B cell (primary cell): Measurements from ENCODE around the gene GPR150.

ENCODE experiments used
- EZH2 ChIP-seq: IDR thresholded peaks from 2 replicates; pipeline ENCODE4 v1.6.1; 2012; ENCODE audit warnings: borderline replicate concordance, low read depth, mild to moderate bottlenecking, moderate library complexity, low read length; ENCODE audit not compliant: insufficient read depth, poor library complexity, severe bottlenecking
- TF ChIP-seq, protein P1 (sequence below): fragments of 200-600 bp; IDR thresholded peaks from one replicate; pipeline ENCODE4 v1.8.0; 2022; ENCODE audit warnings: antibody characterized with exemption, mild to moderate bottlenecking

DNA sequence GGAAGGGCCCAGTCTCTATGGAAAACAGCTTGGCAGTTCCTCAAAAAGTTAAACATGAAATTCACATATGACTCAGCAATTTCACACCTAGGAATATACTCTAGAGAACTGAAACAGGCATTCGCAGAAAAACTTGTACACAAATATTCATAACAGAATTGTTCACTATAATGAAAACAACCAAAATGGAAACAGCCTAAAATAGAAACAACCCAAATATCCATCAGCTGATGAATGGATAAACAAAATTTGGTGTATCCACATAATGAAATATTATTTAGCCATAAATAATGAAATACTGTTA, 4.8 kb upstream of the GPR150 start:
- TF ChIP-seq, protein P1, sequence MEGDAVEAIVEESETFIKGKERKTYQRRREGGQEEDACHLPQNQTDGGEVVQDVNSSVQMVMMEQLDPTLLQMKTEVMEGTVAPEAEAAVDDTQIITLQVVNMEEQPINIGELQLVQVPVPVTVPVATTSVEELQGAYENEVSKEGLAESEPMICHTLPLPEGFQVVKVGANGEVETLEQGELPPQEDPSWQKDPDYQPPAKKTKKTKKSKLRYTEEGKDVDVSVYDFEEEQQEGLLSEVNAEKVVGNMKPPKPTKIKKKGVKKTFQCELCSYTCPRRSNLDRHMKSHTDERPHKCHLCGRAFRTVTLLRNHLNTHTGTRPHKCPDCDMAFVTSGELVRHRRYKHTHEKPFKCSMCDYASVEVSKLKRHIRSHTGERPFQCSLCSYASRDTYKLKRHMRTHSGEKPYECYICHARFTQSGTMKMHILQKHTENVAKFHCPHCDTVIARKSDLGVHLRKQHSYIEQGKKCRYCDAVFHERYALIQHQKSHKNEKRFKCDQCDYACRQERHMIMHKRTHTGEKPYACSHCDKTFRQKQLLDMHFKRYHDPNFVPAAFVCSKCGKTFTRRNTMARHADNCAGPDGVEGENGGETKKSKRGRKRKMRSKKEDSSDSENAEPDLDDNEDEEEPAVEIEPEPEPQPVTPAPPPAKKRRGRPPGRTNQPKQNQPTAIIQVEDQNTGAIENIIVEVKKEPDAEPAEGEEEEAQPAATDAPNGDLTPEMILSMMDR, result no peak
- no peak for TF ChIP-seq EZH2
